GM19193 (cell line): ENCODE measurements around the gene ENO1.

ENCODE experiments used
- POLR2A ChIP-seq: IDR thresholded peaks from 4 replicates; pipeline ENCODE4 v1.6.1; 2011; ENCODE audit not compliant: insufficient read depth, insufficient read length; ENCODE audit errors: extremely low read depth

Gene ENO1

DNA sequence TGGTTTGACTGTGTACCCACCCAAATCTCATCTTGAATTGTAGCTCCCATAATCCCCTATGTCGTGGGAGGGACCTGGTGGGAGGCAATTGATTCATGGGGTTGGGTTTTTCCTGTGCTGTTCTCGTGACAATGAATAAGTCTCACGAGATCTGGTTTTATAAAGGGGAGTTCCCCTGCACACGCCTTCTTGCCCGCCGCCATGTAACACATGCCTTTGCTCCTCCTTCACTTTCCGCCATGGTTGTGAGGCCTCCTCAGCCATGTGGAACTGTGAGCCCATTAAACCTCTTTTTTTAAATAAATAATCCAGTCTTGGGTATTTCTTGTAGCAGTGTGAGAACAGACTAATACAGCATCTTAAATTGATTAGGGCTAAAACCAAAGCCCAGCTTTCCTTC lies 38.5 kb downstream of the ENO1 start:
- no peak for TF ChIP-seq POLR2A

DNA sequence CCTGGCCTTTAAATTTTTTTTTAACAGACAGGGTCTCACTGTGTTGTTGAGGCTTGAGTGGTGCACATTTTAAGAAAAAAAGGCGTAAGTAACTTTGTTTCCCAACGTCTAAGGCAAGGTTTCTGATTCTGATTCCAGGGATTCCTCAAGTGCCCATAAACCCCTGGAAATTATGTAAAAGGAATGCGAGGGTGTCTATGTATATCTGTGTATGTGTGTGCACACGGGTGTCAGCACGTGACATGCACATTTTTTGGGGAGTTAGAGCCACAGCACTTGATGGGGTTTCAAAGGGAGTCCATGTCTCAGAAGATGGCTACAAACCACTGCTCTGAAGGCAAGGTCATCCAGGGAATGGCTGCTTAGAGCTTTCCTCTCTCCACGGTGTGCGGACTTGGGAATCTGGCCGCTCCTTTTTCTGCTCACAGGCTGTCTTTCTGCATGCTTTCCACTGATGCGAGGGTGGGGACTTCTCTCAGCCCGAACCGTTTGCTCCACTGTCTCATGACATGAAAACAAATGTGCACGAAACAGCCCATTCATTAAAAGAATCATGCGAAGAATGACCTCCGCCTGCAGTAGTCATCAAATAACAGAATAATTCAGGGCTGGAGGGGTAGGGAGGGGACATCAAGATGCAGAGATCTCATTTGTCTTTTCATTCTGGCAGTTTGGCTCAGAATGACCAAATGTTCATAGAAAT lies 42.4 kb downstream of the ENO1 start:
- TF ChIP-seq POLR2A: no peak

DNA sequence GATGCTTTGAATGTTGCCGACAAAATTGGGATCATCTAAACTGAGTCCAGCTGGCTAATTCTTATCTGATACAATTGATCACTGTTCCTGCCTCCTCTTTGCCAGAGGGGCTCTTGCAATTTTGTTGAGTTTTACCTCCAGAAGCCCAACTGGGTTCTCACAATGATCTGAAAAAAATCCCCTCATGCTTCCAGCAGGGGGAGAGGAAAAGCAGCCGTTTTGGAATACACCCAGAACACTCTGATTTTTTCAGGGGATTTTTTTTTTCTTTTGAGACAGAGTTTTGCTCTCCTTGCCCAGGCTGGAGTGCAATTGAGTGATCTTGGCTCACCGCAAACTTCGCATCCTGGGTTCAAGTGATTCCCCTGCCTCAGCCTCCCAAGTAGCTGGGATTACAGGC lies 47.1 kb downstream of the ENO1 start:
- TF ChIP-seq POLR2A: no peak

DNA sequence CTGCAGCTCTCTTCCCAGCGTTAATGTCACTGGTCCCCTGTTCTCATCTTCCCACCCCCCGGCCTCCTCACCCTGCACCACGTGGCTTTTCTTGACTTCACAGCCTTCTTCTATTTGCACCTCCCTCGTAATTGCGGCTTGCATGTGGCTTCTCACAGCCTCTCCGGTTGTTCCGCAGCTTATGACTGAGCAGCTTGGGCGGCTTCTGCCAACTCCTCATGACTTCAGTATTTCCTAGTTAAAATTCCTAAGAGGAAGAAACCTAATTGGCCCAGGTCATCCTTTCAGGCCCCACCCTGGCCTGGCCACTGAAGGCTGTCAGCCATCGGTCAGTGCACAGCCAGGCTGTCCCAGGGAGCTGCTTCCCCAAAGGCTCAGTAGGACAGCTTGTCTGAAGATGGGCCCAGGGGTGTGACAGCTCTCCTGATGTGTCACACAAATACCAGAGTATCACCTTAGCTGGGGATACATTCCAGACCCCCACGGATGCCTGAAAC lies 52.5 kb downstream of the ENO1 start:
- no peak for TF ChIP-seq POLR2A

DNA sequence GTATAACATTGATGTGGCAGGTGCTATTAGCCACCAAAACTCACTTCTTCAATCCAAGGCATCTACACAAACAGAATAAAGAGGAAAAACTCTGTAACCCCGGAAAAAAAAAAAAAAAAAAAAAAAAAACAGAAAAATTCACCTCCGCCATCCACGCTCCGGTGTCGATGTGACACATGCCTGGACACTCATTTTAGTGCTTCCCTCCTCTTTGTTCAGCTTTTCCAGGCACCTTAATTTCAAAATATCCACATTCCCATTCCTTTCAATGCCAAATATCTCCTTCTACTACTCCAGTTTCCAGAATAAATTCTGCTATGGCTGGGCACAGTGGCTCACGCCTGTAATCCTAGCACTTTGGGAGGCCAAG lies 55.2 kb downstream of the ENO1 start:
- no peak for TF ChIP-seq POLR2A

DNA sequence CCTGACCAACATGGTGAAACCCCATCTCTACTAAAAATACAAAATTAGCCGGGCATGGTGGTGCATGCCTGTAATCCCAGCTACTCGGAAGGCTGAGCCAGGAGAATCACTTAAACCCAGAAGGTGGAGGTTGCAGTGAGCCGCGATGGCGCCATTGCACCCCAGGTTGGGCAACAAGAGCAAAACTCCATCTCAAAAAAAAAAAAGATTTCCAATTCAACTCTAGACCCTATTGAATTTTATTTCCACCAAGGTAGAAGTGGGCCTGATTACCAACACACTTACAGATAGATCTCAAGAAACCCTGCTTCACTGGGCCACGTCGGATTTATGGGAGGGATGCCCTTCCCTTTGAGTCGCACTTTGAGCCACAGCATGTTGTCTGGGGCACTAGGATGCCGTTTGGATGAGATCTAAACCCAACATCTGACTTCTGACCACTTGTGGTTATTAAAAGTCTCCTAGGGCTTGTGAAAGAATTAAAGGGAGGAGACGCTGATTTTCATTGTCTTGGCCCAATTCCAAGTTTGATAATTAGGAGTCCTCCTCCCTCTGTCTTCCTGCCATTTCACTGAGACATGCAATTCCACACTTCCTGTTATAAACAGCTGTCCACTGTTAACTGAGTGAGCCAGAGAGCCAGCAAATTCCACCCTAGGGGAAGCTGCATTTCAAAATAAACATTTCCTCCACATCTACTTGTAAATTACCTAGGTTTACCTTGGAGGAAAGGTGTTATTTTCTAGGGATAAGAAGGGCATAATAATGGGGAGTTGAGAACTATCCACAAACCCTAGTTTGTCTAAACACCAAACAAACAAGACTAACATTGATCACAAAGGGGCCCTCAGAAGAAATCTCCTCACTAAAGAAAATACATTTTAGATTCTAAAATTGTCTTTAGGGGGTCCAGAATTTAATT lies 55.9 kb downstream of the ENO1 start:
- TF ChIP-seq POLR2A: no peak

DNA sequence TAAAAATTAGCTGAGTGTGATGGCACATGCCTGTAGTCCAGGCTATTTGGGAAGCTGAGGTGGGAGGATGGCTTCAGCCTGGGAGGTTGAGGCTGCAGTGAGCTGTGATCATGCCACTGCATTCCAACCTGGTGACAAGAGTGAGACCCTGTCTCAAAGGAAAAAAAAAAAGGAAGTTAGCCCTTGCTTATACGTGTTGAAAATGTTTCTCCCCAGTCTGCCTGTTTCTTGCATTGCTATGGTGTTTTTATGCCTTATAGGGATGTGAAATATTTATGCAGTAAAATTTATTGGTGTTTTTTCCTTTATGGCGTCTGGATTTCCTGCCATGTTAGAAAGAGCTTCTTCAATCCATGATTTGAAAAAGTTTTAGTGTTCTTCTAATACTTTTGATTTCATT lies 57.4 kb downstream of the ENO1 start:
- TF ChIP-seq POLR2A: no peak

DNA sequence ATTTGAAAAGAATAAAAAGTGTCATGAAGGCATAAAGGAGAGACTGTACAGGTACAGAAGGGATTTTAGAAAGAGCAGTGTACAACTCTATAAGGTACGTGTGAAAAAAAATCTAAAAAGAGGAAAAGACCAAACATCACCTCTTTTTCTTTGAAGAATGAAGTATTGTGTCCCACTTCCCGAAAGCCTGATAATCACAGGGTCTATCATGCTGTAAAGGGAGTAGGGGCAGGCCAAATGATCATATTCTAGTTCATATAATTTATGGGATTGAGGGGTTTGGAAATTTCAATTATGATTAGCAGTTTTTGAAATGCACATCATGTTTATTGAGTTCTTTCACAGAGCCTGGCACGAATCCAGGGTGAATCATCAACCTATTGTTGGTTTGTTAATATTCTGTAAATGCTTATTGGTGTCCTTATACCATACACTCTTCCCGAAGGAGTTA lies 60.1 kb downstream of the ENO1 start:
- no peak for TF ChIP-seq POLR2A

DNA sequence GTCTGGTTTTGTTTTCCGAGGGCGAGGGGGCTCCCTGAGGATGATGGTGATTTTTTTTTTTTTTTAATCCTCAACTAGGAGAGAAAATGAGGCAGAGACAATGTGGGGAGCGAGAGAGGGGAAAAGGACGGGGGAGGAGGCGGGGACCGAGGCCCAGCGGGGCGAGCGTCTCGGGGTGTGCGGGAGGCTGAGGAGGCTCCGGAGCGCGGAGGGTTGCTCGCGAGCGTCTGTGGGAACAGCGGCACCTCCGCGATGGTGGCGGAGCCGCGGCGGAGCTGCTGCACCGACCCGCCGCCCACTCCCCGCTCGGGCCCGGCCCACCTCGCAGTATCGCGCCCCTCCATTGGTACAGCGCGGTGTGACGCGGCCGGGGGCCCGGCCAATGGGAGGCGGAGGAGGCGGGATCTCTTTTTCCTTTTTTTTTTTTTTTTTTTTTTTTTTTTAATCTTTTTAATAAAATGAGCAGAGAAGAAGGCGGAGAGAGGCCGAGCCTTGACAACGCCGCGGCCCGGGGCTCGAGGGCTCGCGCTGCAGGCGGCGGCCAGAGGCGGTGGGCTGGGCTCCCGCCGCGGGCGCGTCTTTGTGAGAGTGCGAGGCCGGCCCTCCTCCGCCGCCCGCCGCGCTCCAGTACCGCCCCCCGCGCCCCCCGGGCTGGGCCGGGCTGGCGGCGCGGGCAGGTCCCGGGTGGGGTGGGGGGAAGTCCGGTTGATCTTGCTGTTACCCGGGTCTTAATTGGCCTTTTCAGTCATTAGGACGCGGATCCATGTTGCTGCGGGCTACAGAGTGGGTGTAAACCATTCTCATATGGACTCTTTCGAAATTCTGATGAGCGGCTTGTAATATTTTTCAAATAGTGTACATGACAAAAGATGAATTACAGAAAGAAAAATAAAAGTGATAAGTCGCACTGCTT lies 60.8 kb downstream of the ENO1 start, which contains the start of gene RERE:
TSS of gene RERE (minus strand) at position 229 of the 913 bp plus-strand sequence.
- TF ChIP-seq POLR2A: peak; percentile 92

DNA sequence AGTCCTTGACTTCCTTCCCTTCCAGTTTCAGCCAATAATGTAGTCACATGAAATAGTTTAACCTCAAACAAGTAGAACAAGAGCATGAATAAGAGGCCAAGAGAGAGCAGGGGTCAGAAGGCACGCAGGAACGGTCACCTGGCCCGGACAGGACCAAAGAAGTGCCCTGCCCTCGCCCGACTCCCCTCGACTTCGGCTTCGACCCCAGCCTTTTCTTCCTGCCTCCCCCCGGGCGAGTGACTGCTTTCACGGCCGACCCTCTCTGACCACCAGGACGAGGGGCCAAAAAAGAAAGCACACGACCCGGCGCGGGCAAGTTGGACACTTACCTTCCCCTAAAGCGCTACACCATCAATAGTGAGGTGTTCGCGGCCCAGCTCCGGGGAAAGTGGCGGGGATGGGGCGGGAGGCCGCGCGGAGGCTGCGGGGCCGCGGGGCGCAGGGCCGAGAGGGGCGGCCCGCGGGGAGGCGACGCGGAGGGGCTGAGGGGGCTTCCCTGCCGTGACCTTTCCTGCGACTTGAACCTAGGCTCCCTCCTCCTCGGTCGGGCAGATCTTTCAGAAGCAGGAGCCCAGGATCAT lies 61.6 kb downstream of the ENO1 start:
- no peak for TF ChIP-seq POLR2A

DNA sequence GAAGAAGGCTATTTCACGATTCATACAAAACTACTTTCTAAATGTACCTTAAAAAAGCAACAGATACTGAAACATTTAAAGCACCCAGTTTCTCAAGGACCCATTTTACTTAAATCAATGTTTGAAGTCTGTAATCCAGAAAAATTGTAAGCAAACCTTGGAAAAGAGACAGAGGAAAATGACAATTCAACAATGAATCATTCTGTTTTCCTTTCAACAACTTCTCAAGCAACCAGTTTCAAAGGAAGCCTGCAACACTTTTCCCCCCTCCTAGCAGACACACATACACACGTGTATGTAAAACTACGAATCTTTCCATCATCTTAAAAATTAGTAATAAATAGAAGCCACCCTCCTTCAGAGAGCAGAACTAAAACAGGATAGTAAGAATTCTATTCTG lies 62.2 kb downstream of the ENO1 start:
- no peak for TF ChIP-seq POLR2A

DNA sequence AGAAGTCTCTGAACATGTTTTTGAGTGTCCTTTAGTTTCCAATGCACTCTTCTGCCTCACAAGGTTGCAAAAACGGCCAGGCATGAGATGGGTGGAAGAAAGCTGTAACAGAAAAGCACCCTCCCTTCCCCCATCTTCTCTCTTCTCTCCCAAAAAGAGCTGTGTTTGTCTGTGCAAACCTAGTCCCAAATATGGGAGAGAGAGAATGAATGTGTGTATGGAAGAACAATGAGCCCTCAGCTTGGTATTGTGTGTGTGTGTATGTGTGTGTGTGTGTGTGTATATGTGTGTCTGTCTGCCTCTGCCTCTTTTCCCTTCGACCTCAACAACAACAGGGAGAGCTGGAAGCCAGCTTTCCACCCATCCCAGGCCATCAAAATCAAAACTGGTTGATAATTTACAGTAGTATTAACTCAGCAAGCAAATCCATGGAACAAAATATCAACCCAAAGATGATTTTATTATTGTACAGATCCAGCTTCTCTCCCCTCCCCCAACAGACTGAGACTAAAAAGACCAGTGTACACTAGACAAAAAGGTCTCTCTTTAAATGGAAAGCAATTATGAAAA lies 62.8 kb downstream of the ENO1 start:
- TF ChIP-seq POLR2A: no peak

DNA sequence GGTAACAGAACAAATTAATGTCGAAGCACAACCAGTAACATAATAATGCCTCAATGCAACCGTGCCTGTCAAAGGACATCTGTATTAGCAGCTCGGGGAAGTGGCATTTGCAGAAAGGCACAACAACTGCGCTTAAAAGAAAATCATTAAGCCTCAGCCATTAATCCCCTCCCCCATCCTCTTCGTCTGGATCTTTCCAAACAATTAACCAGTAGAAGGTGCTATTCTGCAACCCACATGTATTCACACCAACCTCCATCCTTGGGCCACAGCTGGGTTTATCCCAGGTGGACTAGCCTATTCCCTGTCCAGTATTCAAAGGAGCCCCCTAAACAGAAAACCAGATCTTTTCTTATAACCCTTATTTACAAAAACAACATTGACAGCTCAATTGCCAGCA lies 63.6 kb downstream of the ENO1 start:
- no peak for TF ChIP-seq POLR2A

DNA sequence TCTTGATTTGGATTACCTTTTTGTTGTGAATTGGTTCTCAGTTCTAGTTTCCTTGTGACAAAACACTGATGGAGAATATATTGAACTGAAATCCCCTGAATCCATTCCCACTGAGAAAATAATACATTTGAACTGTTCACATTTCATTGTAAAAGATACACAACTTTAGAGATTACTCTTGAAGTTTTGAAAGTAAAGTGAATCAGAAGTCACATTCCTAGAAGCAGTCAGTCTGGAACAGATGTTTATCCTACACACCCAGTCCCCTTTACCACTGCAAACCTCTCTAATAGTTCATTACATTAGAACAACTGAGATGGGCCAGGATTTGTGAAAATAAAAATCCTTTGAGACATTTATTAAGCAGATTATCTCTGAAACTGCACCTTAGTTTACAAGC lies 64.5 kb downstream of the ENO1 start:
- TF ChIP-seq POLR2A: no peak
